Fibroblast of skin of left biceps (primary cell): ENCODE results near the gene THBD.

Experiments used
- DNase-seq, 2 experiments: peaks; one replicate each; pipeline ENCODE4 v3.0.0-alpha.2; 2013; ENCODE audit warnings: low read depth in 2 of 2

The THBD gene

GRCh38 chr20:23049201-23050075, at the start of gene THBD:
THBD (minus strand) TSS chr20:23049672; CDS start chr20:23049504, 168 bp downstream.
- DNase-seq, result no peak

DNA sequence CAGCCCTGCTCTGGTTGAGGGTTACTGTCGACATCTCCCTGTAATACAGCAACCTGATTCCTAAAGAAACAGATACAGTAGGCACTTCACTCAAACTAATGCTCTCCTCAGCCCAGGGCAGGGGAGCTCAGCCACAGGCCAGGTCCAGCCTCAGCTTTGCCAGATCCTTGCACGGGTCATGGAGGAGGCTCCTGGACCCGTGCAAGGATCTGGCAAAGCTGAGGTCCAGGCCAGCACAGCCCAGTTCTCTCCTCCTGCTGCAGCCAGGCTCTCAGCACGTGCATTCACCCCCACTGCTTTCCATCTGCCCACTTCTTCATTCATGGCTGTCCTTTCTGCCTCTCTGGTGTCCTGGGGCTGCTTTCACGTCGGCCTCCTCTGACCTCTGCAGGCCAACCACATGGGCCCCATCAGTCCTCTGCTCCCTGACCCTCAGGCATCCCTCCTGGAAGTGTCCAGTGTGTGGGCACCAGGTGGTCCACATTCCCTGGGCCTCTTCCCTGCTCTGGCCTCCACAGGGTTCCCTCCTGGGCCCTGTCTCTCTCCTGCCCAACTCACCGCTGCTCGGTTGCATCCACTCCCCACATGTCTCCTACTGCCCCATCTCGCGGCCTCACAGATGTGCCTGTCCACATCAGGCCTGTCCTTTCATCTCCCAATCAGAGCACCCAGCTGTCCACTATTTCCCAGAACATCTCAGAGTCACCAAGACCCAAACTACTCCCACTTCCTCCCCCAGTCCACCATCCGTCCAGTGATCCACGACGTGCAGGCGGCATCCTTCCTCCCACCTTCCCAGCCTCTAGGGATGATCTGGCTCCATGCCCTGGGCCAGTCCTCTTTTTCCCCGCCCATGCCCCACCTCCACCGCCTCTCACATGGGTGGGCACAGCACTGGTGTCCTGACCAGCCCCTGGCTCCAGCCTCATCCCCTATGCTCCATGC, 48.4 kb upstream of the THBD start:
- no peak for DNase-seq

- no peak for DNase-seq
These were observed 47.6 kb upstream of the THBD start for GRCh38 chr20:23096986-23097520.

- no peak for DNase-seq
These were observed 46.6 kb upstream of the THBD start for GRCh38 chr20:23096097-23096496.

DNA sequence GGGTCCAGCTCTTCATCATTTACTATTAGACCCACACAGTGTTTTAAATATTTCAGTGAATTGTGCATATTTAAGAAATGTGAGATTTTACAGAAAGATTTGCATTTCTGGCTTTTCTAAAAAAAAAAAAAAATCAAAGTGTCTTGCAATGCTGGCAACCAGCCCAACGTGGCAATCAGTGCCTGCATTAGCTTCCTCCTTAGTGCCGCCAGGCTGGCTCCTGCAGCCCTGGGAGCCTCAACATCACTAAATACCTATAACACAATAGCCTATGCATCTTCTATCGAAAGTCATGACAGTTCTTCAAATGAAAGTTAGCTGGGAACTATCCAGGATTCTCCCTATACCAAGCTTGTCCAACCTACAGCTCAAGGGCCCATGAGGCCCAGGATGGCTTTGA, 46.0 kb upstream of the THBD start:
- DNase-seq, result no peak

- DNase-seq, result no peak
These were observed 45.5 kb upstream of the THBD start for GRCh38 chr20:23094927-23095326.

- no peak for DNase-seq
These were observed 44.9 kb upstream of the THBD start for GRCh38 chr20:23094213-23094896.

GRCh38 chr20:23093613-23094012, 44.1 kb upstream of the THBD start:
- no peak for DNase-seq

- DNase-seq, result no peak
These were observed 43.5 kb upstream of the THBD start for GRCh38 chr20:23092861-23093495.

GRCh38 chr20:23092384-23092756, 42.9 kb upstream of the THBD start:
- DNase-seq, result no peak

GRCh38 chr20:23091721-23092383, 42.4 kb upstream of the THBD start:
- DNase-seq, result no peak

DNA sequence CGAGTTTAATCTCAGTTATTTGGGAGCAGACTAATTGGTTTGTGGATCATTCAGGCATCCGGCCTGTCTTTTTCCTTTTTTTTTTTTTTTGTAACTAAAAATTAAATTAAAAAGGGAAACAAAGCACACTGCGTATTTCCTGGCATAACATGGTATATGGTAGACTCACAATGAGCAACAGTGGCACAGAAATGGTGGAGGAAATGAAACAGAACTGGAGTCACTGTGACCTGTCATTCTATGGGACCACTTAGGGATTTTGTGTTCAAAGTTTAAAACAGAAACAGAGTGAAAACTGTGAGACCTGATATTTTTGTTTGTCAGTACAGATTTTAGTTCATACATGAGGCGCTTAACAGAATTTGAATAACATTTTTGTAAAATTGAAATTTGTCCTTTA, 41.4 kb upstream of the THBD start:
- DNase-seq, result no peak

DNA sequence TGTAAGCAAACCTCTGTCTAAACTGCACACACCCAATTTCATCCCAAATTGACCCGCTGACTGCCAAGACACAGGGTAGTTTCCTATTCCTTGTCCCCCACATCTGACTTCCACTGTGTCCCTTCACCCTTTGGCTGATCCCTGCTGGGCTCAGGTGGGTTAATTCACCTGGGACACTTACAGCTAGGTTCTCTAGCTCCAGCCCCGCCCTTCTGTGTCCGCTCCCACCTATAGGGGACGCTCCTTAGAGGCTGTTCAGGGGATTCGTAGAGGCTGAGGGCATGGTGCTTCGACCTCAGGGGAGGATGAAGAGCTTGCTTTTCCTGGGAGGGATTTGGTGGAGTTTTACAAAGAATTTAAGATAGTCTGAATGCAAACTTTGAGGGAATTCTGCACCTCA, 40.7 kb upstream of the THBD start:
- DNase-seq, result no peak

- no peak for DNase-seq
These were observed 39.4 kb upstream of the THBD start for GRCh38 chr20:23088866-23089265.

- no peak for DNase-seq
These were observed 38.2 kb upstream of the THBD start for GRCh38 chr20:23087587-23088251.

DNA sequence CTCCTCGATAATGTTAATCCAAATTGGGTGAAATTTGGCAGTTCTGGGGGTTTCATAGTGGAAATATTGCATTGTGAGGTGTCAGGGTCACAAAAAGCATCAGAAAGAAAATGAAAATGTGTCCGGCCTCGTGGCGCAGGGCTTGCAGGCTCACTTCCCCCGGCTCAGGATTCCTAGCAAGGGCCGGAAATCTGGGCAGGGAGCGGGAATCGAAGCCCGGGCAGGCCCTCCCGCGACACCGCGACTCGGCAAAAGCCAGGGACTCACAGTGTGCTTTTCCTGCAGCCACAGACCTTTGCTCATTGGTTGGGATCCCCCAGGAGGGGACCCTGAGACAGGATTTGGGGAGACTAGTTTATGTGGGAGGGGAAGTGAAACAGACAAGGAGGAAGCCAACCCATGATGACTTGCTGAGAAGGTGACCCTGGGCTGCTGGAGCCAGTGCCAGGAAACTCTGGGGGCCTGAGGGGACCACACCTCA, 37.5 kb upstream of the THBD start:
- no peak for DNase-seq

- no peak for DNase-seq
These were observed 36.6 kb upstream of the THBD start, which contains the start of gene CD93 for GRCh38 chr20:23086056-23086566. CD93 (minus strand) TSS chr20:23086324; CDS start chr20:23086192, 132 bp downstream.

GRCh38 chr20:23085436-23086055, 36.1 kb upstream of the THBD start:
- DNase-seq, result no peak

- DNase-seq, result no peak
These were observed 35.4 kb upstream of the THBD start for GRCh38 chr20:23084845-23085365.
